Hematopoietic multipotent progenitor cell treated with erythropoietin and hydrocortisone succinate and interleukin-3 and kit ligand, for 17 days (in vitro differentiated cells): ENCODE measurements around the gene TBC1D22A.

ENCODE experiments used
- DNase-seq: peaks from one replicate; pipeline ENCODE4 v3.0.0-alpha.2; 2015; ENCODE audit warnings: low spot score

The TBC1D22A gene

GRCh38 chr22:47059701-47060161 is 297.3 kb downstream of the TBC1D22A start:
- no peak for DNase-seq

- DNase-seq: no peak
Observed at GRCh38 chr22:47060718-47061117, 298.3 kb downstream of the TBC1D22A start.

- DNase-seq: no peak
Observed at GRCh38 chr22:47061226-47061625, 298.8 kb downstream of the TBC1D22A start.

GRCh38 chr22:47062126-47062525 is 299.7 kb downstream of the TBC1D22A start:
- DNase-seq: no peak

- no peak for DNase-seq
Observed at GRCh38 chr22:47063071-47063509, 300.6 kb downstream of the TBC1D22A start.

- DNase-seq: no peak
Observed at GRCh38 chr22:47063606-47064005, 301.2 kb downstream of the TBC1D22A start.

- no peak for DNase-seq
Observed at GRCh38 chr22:47064016-47064415, 301.6 kb downstream of the TBC1D22A start.

GRCh38 chr22:47064416-47064815 is 302.0 kb downstream of the TBC1D22A start:
- no peak for DNase-seq

GRCh38 chr22:47065756-47066615 is 303.5 kb downstream of the TBC1D22A start:
- no peak for DNase-seq

- DNase-seq: no peak
Observed at GRCh38 chr22:47066616-47066905, 304.1 kb downstream of the TBC1D22A start.

- DNase-seq: no peak
Observed at GRCh38 chr22:47067321-47067890, 305.0 kb downstream of the TBC1D22A start.

GRCh38 chr22:47067911-47068625 is 305.6 kb downstream of the TBC1D22A start:
- DNase-seq: no peak

- DNase-seq: no peak
Observed at GRCh38 chr22:47068626-47068996, 306.2 kb downstream of the TBC1D22A start.

GRCh38 chr22:47069270-47069669 is 306.8 kb downstream of the TBC1D22A start:
- DNase-seq: no peak

GRCh38 chr22:47071078-47071806 is 308.8 kb downstream of the TBC1D22A start:
- DNase-seq: no peak

GRCh38 chr22:47071807-47072641 is 309.6 kb downstream of the TBC1D22A start:
- DNase-seq: no peak

GRCh38 chr22:47072642-47072967 is 310.2 kb downstream of the TBC1D22A start:
- DNase-seq: no peak

- DNase-seq: no peak
Observed at GRCh38 chr22:47073075-47073474, 310.6 kb downstream of the TBC1D22A start.

GRCh38 chr22:47074105-47074504 is 311.7 kb downstream of the TBC1D22A start:
- no peak for DNase-seq

GRCh38 chr22:47075568-47075967 is 313.1 kb downstream of the TBC1D22A start:
- DNase-seq: no peak

GRCh38 chr22:47076758-47077157 is 314.3 kb downstream of the TBC1D22A start:
- no peak for DNase-seq

GRCh38 chr22:47080100-47080499 is 317.6 kb downstream of the TBC1D22A start:
- no peak for DNase-seq
